HG03175 (cell line): ENCODE results near the gene ZNF135.

Source experiments
- ATAC-seq: cut with Tn5 transposase; IDR thresholded peaks from one replicate; pipeline ENCODE4 v1.9.1; 2021; ENCODE audit warnings: mild to moderate bottlenecking, moderate library complexity; ENCODE audit not compliant: unreplicated experiment

Gene ZNF135

DNA sequence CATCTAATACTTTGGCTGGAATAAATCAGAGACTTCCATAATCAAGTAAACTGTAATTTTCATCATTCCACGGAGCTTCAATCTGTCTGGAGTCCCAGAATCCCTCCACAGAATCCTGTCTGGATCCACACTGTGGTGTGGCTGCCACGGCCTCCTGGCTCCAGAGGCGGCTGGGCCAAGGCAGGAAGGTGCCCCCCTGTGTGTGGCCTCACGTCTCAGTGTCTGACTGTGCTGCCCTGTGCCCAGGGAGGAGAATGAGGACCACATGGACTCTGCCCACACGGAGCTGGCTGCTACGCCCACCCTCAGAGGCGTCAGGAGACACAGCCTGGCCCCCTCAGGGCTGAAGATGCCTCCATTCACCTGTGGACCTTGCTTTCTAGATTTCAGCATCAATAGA, 12.2 kb upstream of the ZNF135 start:
- ATAC-seq = no peak

DNA sequence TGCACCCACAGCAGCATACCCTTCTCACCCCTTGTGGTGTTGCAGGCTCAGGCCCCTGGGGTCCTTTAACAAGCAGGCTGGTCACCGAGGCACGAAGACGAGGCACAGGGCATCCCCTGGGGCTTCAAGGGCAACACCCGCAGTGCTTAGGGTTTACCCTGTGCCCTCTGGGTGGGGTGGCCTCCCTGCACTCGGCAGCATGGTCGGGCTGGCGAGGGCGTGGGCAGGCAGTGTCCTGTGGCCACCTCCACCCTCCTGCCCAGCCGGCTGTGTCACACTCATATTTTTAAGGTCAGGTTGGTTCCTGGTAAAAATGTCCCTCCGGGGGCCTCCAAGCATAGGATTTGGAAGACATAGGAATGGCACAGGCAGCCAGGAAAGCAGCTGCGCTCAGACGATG, 11.4 kb upstream of the ZNF135 start:
- ATAC-seq = no peak

DNA sequence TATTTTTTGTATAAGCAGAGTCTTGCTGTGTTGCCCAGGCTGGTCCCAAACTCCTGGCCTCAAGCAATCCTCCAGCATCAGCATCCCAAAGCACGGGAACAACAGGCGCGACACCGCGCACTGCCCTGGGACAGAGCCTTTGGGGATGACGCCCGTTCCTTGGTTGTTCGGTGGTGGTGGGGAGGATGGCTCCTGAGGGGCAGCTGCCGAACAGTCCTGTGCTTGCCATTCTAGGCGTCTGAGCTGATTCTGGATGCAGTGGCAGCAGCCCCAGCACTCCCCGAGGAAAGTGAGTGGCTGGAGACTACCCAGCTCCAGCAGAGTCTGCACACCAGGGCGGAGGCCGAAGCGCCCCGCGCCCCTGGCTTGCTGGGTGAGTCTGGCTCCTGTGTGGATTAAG, 6.8 kb upstream of the ZNF135 start:
- no peak for ATAC-seq

GRCh38 chr19:58053480-58054156, 5.5 kb upstream of the ZNF135 start:
- no peak for ATAC-seq

GRCh38 chr19:58054901-58055874, 3.9 kb upstream of the ZNF135 start:
- ATAC-seq = no peak

GRCh38 chr19:58056261-58056660, 2.8 kb upstream of the ZNF135 start:
- no peak for ATAC-seq

DNA sequence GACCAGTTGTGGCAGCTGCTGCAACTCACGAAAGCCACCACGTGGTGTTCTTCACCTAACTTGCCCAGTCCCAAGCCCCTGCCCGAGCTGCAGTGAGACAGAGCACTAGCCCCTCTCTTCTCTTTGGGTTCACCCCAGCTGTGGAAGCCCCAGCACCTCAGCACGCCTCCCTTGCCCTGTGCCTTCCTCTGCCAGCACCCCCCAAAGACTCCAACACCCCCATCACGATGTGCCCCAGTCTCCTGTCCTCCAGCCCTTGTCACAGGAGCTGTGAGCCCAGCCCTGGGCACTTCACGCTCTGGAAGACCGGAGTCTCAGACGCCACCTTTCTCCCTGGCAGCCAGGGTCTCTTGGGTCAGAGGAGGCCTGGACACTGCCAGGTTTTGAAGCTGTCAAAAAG, 2.2 kb upstream of the ZNF135 start:
- ATAC-seq = no peak

DNA sequence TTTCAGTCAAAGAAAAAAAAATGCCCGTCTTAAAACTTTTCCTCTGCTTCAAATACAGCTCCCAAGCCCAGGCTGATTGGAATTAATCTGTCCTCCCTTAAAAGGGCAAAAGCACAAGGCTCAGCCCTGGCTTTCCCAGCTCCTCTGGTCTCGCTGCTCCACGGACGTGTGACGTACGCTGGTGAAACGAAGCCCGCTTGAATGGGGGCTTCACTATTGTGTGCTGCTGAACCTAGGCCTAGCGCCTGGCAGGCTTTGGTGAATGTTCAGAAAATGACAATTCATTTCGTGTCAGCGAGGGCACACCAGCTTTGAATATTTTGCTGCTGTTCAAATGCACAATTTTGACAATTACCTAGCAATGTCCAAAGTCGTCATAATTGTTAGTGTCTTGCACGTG, 615 bp upstream of the ZNF135 start:
- ATAC-seq = no peak

GRCh38 chr19:58059671-58060078, 593 bp downstream of the ZNF135 start:
- ATAC-seq = no peak

DNA sequence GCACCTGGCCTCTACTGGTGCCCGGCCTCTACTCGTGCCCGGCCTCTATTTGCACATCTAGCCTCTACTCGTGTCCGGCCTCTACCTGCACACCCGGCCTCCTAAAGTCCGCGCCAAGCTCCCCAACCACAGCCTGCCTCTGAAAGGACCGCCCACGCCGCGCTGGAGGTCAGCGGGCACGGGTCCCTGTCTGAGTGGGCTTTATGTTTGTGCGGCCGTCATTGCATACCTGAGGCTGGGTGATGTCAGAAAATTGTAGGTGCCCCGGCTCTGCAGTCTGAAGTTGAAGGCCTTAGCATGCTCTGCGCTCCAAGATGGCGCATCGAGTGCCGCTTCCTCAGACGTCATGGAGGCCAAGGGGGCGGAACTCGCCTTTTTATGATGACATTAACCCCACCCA, 1.1 kb downstream of the ZNF135 start:
- no peak for ATAC-seq

DNA sequence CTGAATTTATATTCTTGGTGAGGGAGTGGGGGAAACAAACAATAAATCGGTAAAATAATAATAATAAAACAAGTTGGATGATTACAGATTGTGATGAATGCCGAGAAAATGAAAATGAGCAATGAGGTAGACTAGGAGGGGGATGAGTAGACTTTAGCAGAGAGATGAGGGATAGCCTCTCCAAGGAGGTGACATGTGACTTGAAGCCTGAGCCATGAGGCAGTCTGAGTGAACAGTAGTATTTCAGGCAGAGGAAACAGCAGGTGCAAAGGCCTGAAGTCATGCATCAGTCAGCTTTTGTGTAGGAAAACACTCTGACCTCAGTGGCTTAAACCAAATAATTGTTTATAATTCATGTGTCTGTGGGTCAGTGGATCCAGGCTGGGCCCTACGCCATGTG, 4.6 kb downstream of the ZNF135 start:
- ATAC-seq = no peak

GRCh38 chr19:58067240-58067912, 8.3 kb downstream of the ZNF135 start:
- ATAC-seq = no peak

GRCh38 chr19:58079792-58080191, 20.7 kb downstream of the ZNF135 start:
- no peak for ATAC-seq

DNA sequence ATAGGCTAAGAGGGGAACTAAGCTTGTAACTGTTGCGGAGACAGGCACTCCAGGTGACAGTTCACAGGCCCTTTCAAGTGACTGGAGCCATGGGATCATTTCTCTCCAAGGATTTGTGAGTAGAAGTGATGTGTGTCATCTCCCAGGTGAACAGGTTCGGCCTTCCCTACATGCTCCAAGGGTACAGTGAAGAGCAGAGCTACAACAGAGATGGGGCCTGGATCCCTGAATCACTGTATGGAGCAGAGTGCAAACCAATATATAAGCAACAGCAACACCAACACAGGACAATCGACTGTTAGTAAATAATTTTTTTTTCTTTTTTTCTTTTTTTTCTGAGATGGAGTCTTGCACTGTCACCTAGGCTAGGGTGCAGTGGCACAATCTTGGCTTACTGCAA, 23.9 kb downstream of the ZNF135 start:
- ATAC-seq = no peak

- no peak for ATAC-seq
These were observed 25.7 kb downstream of the ZNF135 start for GRCh38 chr19:58084596-58085347.

- ATAC-seq = no peak
These were observed 26.3 kb downstream of the ZNF135 start for GRCh38 chr19:58085348-58085875.

DNA sequence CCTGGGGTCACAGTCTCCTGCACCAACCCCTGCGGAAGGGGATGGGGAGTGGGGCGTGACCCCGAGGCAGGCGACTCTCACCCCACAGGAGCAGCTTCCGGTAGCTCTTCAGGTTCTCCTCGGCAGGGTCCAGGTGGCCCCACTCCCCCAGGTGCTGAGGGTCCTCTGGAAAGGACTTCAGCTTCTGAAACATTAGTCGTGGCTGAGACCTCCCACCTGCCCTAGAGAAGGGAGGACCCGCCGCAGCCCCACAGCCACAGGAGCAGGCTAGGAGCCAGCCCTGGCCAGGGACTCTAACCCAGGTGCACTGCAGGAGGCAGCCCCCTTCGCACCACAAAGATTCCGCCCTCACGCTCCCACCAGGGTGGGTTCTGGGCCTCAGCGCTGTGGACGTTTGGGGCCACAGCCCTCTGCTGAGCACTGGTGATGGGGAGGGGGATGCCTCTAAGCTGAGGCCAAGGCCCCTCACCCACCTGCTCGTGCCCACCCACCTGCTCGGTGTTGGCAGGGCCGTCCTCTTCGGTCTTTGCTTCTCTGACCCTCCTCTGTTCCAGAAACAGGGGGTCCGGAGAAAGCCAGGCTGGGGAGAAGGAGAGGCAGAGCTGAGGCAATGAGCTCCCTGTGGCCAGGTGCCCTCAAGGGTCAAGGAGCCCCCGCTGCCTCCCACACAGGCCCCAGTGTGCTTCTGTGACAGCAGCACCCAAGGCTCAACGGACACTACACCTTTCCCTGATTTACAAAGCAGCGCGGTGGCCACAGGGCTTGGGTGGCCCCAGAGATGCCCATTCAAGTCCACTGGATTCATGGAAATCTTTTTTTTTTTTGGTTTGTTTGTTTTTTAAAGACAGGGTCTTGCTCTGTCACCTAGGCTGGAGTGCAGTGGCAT, 28.0 kb downstream of the ZNF135 start:
- ATAC-seq = no peak

- no peak for ATAC-seq
These were observed 29.5 kb downstream of the ZNF135 start for GRCh38 chr19:58088521-58089052.

GRCh38 chr19:58089846-58090245, 30.8 kb downstream of the ZNF135 start:
- ATAC-seq = no peak
